Liver (tissue), 9 donors: ENCODE results near the gene GPR152. TPM values are rescaled to one million over a fixed set of nuclear protein-coding genes. Genes with fewer than 3 reads are reported as not detected.

ENCODE experiments used
- DNase-seq: peaks from one replicate; pipeline ENCODE4 v3.0.0-alpha.2; 2017; ENCODE audit warnings: low spot score
- H3K27ac ChIP-seq, 2 donors: one replicate each; pipeline ENCODE4 v1.7.0; 2013; ENCODE audit warnings: inconsistent platforms in 2 of 2, low read length in 2 of 2, control low read depth in 1 of 2, low read depth in 1 of 2, mild to moderate bottlenecking in 1 of 2
- H3K27me3 ChIP-seq, 4 donors: one replicate each; pipeline versions ENCODE4 v1.6.1 to v1.7.0; 2013; ENCODE audit warnings: low read length in 3 of 4, inconsistent platforms in 1 of 4, mild to moderate bottlenecking in 1 of 4, moderate library complexity in 1 of 4; ENCODE audit not compliant: control insufficient read depth in 4 of 4, insufficient read depth in 4 of 4
- H3K36me3 ChIP-seq, 4 donors: one replicate each; pipeline versions ENCODE4 v1.6.1 to v1.7.0; 2013; ENCODE audit warnings: low read length in 3 of 4, mild to moderate bottlenecking in 3 of 4, low read depth in 1 of 4, moderate library complexity in 1 of 4; ENCODE audit not compliant: control insufficient read depth in 4 of 4, insufficient read depth in 3 of 4
- H3K4me1 ChIP-seq, 4 donors: one replicate each; pipeline versions ENCODE4 v1.6.1 to v1.7.0; 2013; ENCODE audit warnings: low read length in 3 of 4, mild to moderate bottlenecking in 3 of 4, moderate library complexity in 1 of 4; ENCODE audit not compliant: control insufficient read depth in 4 of 4, insufficient read depth in 4 of 4
- H3K4me3 ChIP-seq, 3 donors: one replicate each; pipeline versions ENCODE4 v1.6.1 to v1.7.0; 2013; ENCODE audit warnings: low read length in 3 of 3, control low read depth in 1 of 3, low read depth in 1 of 3, mild to moderate bottlenecking in 1 of 3
- H3K9ac ChIP-seq, 2 donors: one replicate each; pipeline ENCODE4 v1.7.0; 2013; ENCODE audit warnings: low read length in 2 of 2, mild to moderate bottlenecking in 2 of 2, moderate library complexity in 2 of 2, control low read depth in 1 of 2, low read depth in 1 of 2
- H3K9me3 ChIP-seq, 4 donors: one replicate each; pipeline versions ENCODE4 v1.6.1 to v1.7.0; 2013; ENCODE audit warnings: low read length in 3 of 4; ENCODE audit not compliant: control insufficient read depth in 4 of 4
- EGR1 ChIP-seq, 2 donors: IDR thresholded peaks; 2 replicates each; pipeline ENCODE4 v1.6.1; 2016 to 2018; ENCODE audit warnings: antibody characterized with exemption in 2 of 2, low read depth in 2 of 2
- FOXA1 ChIP-seq: IDR thresholded peaks from 2 replicates; pipeline ENCODE4 v1.6.1; 2016; ENCODE audit warnings: antibody characterized with exemption
- FOXA2 ChIP-seq: IDR thresholded peaks from 2 replicates; pipeline ENCODE4 v1.6.1; 2016; ENCODE audit warnings: antibody characterized with exemption
- GABPA ChIP-seq, 2 donors: IDR thresholded peaks in 1 of 2; conservative IDR thresholded peaks in 1 of 2; 2 replicates each; pipeline ENCODE4 v1.6.1; 2016; ENCODE audit warnings: antibody characterized with exemption in 2 of 2, mild to moderate bottlenecking in 1 of 2, moderate library complexity in 1 of 2
- HNF4A ChIP-seq, 2 donors: conservative IDR thresholded peaks; 2 replicates each; pipeline ENCODE4 v1.6.1; 2016; ENCODE audit warnings: antibody characterized with exemption in 2 of 2, mild to moderate bottlenecking in 2 of 2
- HNF4G ChIP-seq: IDR thresholded peaks from 2 replicates; pipeline ENCODE4 v1.6.1; 2016; ENCODE audit warnings: antibody characterized with exemption
- JUND ChIP-seq, 2 donors: IDR thresholded peaks; 2 replicates each; pipeline ENCODE4 v1.6.1; 2016; ENCODE audit warnings: antibody characterized with exemption in 2 of 2
- NR2F2 ChIP-seq: IDR thresholded peaks from 2 replicates; pipeline ENCODE4 v1.6.1; 2016; ENCODE audit warnings: antibody characterized with exemption
- RAD21 ChIP-seq, 2 donors: IDR thresholded peaks; 2 replicates each; pipeline ENCODE4 v1.6.1; 2016; ENCODE audit warnings: antibody characterized with exemption in 2 of 2, mild to moderate bottlenecking in 2 of 2
- RXRA ChIP-seq, 2 donors: IDR thresholded peaks; 2 replicates each; pipeline ENCODE4 v1.6.1; 2017 to 2018; ENCODE audit warnings: antibody characterized with exemption in 2 of 2, mild to moderate bottlenecking in 1 of 2
- SP1 ChIP-seq: IDR thresholded peaks from 2 replicates; pipeline ENCODE4 v1.6.1; 2018; ENCODE audit warnings: antibody characterized with exemption, mild to moderate bottlenecking
- TAF1 ChIP-seq: conservative IDR thresholded peaks from 2 replicates; pipeline ENCODE4 v1.6.1; 2016; ENCODE audit warnings: antibody characterized with exemption, mild to moderate bottlenecking
- YY1 ChIP-seq: IDR thresholded peaks from 2 replicates; pipeline ENCODE4 v1.6.1; 2016; ENCODE audit warnings: antibody characterized with exemption, mild to moderate bottlenecking
- WGBS: extraction: QIAGEN DNeasy Blood & Tissue Kit; methylation state at CpG from one replicate; pipeline ENCODE4 v1.1.7; 2013; 5-methylcytosine and 5-hydroxymethylcytosine counted together
- polyA plus RNA-seq, 2 donors: library from polyadenylated mRNA; stranded (reverse) in 1 of 2; unstranded in 1 of 2; fragments of 200-250 nt in 1 of 2; fragments of >200 nt in 1 of 2; fragmentation: Nextera tagmentation in 1 of 2; extraction: Ambion mirVana in 1 of 2; gene quantifications; one replicate each; pipeline versions ENCODE4 v1.2.1 to v1.2.3, GENCODE V29; 2013 to 2015
- total RNA-seq, 2 donors: library from RNA; depleted of rRNA; stranded (reverse); fragments of >200 nt; gene quantifications; one replicate each; pipeline ENCODE4 v1.2.3, GENCODE V29; 2014
- TF ChIP-seq, protein P1 (sequence below): IDR thresholded peaks from 2 replicates; pipeline ENCODE4 v1.6.1; 2016; ENCODE audit warnings: antibody characterized with exemption
- TF ChIP-seq, protein P2 (sequence below): IDR thresholded peaks from 2 replicates; pipeline ENCODE4 v1.6.1; 2016; ENCODE audit warnings: antibody characterized with exemption
- TF ChIP-seq, protein P3 (sequence below): fragments of 150-350 bp; IDR thresholded peaks from 2 replicates; pipeline ENCODE4 v1.5.1; 2017; ENCODE audit warnings: improper control_type of control experiment, low read depth, low read length; ENCODE audit not compliant: missing input control
- TF ChIP-seq, protein P4 (sequence below): IDR thresholded peaks from 2 replicates; pipeline ENCODE4 v1.6.1; 2016; ENCODE audit warnings: antibody characterized with exemption, mild to moderate bottlenecking
- TF ChIP-seq, protein P5 (sequence below): IDR thresholded peaks from 2 replicates; pipeline ENCODE4 v1.6.1; 2016; ENCODE audit warnings: antibody characterized with exemption
- donor health status: healthy.
- donor health status: healthy.
- donor health status: healthy.
- donor health status: healthy.
- donor health status: healthy.

GPR152 gene
- total and polyA plus RNA-seq, 4 donors: not detected

DNA sequence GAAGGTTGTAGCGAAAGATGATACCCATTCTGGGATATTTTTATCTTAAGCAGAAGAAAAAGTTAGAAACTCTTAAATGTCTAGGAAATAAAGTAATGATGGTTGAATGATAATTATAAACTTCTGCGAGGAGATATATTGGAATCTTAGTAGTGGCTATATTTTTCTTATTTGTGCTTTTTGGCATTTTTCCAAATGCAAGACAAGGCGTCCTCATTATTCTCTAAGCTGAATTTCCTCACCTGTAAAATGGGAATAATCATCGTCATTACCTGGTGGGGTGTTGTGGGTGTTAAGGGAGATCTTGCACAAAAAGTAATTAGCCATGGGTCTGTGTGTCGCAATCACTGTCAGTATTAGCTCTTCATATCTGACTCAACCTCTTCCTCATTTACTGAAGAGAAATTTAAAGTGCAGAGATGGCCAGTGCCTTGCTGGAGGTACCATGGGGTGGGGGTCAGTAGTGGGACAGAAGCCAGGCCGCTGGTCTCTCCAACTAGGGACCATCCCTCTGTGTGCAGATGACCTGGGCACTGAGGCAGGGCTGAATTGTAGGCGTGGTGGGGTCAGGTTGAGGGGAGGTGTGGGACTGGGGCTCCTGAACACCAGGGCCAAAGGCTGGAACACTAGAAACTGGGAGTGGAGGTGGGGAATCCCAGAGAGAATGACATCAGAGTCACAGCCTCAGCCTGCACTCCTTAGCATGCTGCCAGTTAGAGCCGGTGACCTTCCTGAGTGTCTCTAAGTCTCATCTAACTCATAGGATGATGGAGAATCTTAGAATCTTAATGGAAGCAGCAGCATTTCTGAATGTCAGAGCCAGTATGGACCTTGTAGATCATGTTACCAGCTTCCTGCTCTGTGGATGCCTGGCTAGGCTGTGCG is 48.5 kb upstream of the GPR152 start:
- DNase-seq: no peak
- H3K4me3 ChIP-seq: no peak overlapping the region
- 95% methylated on average over 9 of the region's 9 CpGs for WGBS
- no peaks in the 10 kb centered on the region for H3K27me3 ChIP-seq
- H3K9me3 ChIP-seq: no peaks in the 10 kb centered on the region
- H3K9ac ChIP-seq: no peak overlapping the region
- H3K4me1 ChIP-seq: peaks cover 4 to 22% (median 10%) of the 10 kb centered on the region in 4 donors
- TF ChIP-seq YY1 (no peak), JUND (IDR thresholded peaks at IDR 0.05) (no peak), RXRA (IDR thresholded peaks at IDR 0.05) (no peak), FOXA1 (no peak), NR2F2 (no peak), GABPA (IDR thresholded peaks at IDR 0.05 in 1 of 2, conservative IDR thresholded peaks at IDR 0.05 in 1 of 2) (no peak), TAF1 (no peak), HNF4A (conservative IDR thresholded peaks at IDR 0.05) (no peak), HNF4G (no peak), EGR1 (IDR thresholded peaks at IDR 0.05; ENCODE audit: low read depth in 2 of 2) (no peak), RAD21 (IDR thresholded peaks at IDR 0.05) (no peak), FOXA2 (no peak), SP1 (no peak)
- TF ChIP-seq, protein P1, sequence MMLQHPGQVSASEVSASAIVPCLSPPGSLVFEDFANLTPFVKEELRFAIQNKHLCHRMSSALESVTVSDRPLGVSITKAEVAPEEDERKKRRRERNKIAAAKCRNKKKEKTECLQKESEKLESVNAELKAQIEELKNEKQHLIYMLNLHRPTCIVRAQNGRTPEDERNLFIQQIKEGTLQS: no peak
- TF ChIP-seq, protein P2, sequence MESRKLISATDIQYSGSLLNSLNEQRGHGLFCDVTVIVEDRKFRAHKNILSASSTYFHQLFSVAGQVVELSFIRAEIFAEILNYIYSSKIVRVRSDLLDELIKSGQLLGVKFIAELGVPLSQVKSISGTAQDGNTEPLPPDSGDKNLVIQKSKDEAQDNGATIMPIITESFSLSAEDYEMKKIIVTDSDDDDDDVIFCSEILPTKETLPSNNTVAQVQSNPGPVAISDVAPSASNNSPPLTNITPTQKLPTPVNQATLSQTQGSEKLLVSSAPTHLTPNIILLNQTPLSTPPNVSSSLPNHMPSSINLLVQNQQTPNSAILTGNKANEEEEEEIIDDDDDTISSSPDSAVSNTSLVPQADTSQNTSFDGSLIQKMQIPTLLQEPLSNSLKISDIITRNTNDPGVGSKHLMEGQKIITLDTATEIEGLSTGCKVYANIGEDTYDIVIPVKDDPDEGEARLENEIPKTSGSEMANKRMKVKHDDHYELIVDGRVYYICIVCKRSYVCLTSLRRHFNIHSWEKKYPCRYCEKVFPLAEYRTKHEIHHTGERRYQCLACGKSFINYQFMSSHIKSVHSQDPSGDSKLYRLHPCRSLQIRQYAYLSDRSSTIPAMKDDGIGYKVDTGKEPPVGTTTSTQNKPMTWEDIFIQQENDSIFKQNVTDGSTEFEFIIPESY: no peak
- TF ChIP-seq, protein P3, sequence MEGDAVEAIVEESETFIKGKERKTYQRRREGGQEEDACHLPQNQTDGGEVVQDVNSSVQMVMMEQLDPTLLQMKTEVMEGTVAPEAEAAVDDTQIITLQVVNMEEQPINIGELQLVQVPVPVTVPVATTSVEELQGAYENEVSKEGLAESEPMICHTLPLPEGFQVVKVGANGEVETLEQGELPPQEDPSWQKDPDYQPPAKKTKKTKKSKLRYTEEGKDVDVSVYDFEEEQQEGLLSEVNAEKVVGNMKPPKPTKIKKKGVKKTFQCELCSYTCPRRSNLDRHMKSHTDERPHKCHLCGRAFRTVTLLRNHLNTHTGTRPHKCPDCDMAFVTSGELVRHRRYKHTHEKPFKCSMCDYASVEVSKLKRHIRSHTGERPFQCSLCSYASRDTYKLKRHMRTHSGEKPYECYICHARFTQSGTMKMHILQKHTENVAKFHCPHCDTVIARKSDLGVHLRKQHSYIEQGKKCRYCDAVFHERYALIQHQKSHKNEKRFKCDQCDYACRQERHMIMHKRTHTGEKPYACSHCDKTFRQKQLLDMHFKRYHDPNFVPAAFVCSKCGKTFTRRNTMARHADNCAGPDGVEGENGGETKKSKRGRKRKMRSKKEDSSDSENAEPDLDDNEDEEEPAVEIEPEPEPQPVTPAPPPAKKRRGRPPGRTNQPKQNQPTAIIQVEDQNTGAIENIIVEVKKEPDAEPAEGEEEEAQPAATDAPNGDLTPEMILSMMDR: no peak
- TF ChIP-seq, protein P4, sequence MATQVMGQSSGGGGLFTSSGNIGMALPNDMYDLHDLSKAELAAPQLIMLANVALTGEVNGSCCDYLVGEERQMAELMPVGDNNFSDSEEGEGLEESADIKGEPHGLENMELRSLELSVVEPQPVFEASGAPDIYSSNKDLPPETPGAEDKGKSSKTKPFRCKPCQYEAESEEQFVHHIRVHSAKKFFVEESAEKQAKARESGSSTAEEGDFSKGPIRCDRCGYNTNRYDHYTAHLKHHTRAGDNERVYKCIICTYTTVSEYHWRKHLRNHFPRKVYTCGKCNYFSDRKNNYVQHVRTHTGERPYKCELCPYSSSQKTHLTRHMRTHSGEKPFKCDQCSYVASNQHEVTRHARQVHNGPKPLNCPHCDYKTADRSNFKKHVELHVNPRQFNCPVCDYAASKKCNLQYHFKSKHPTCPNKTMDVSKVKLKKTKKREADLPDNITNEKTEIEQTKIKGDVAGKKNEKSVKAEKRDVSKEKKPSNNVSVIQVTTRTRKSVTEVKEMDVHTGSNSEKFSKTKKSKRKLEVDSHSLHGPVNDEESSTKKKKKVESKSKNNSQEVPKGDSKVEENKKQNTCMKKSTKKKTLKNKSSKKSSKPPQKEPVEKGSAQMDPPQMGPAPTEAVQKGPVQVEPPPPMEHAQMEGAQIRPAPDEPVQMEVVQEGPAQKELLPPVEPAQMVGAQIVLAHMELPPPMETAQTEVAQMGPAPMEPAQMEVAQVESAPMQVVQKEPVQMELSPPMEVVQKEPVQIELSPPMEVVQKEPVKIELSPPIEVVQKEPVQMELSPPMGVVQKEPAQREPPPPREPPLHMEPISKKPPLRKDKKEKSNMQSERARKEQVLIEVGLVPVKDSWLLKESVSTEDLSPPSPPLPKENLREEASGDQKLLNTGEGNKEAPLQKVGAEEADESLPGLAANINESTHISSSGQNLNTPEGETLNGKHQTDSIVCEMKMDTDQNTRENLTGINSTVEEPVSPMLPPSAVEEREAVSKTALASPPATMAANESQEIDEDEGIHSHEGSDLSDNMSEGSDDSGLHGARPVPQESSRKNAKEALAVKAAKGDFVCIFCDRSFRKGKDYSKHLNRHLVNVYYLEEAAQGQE: no peak
- TF ChIP-seq, protein P5, sequence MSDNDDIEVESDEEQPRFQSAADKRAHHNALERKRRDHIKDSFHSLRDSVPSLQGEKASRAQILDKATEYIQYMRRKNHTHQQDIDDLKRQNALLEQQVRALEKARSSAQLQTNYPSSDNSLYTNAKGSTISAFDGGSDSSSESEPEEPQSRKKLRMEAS: no peak
- no peak overlapping the region for H3K27ac ChIP-seq
- H3K36me3 ChIP-seq: peaks cover 0 to 2% (median 1%) of the 10 kb centered on the region in 4 donors
